Lower leg skin (tissue), 4 donors: ENCODE data around the gene SDR9C7. TPM values are rescaled to one million over a fixed set of nuclear protein-coding genes. Genes with fewer than 3 reads are reported as not detected.
"Not testable (repeated sequence)": the region's sequence is repeated elsewhere in the genome, so short reads cannot be mapped to it uniquely, and the experiment has no call there.

Source experiments
- DNase-seq, 2 donors: peaks; one replicate each; pipeline ENCODE4 v3.0.0-alpha.2; 2019; ENCODE audit warnings: low spot score in 2 of 2
- H3K4me3 ChIP-seq: fragments of 200-600 bp; sonication (generic); 2 replicates; pipeline ENCODE4 v1.5.1; 2017; ENCODE audit warnings: mild to moderate bottlenecking, low read depth; ENCODE audit not compliant: poor library complexity, severe bottlenecking
- POLR2A ChIP-seq, 2 donors: fragments of 450-650 bp; IDR thresholded peaks; one replicate each; pipeline ENCODE4 v1.6.1; 2016 to 2017; ENCODE audit warnings: antibody characterized with exemption in 2 of 2, mild to moderate bottlenecking in 1 of 2, moderate library complexity in 1 of 2
- WGBS, 2 donors: methylation state at CpG; one replicate each; pipeline ENCODE4 v1.1.5; 2018; 5-methylcytosine and 5-hydroxymethylcytosine counted together
- intact Hi-C: fragments of 100-400 bp; cut with DNase I; formaldehyde crosslinking; loops from one replicate; pipeline ENCODE4 v1.15.0; 2023; ENCODE audit warnings: low total_unique reads
- total RNA-seq, 4 donors: library from RNA; depleted of rRNA; stranded (reverse); fragments of >200 nt; gene quantifications; one replicate each; pipeline ENCODE4 v1.1.0, GENCODE V29; 2016
- TF ChIP-seq, protein P1 (sequence below), 3 donors: fragments of 450-650 bp; IDR thresholded peaks; one replicate each; pipeline ENCODE4 v1.5.1; 2016; ENCODE audit warnings: antibody characterized with exemption in 3 of 3, mild to moderate bottlenecking in 3 of 3, moderate library complexity in 2 of 3

SDR9C7 gene
- total RNA-seq, 4 donors from 2014 or later: 71.0 to 161 (median 105) TPM

DNA sequence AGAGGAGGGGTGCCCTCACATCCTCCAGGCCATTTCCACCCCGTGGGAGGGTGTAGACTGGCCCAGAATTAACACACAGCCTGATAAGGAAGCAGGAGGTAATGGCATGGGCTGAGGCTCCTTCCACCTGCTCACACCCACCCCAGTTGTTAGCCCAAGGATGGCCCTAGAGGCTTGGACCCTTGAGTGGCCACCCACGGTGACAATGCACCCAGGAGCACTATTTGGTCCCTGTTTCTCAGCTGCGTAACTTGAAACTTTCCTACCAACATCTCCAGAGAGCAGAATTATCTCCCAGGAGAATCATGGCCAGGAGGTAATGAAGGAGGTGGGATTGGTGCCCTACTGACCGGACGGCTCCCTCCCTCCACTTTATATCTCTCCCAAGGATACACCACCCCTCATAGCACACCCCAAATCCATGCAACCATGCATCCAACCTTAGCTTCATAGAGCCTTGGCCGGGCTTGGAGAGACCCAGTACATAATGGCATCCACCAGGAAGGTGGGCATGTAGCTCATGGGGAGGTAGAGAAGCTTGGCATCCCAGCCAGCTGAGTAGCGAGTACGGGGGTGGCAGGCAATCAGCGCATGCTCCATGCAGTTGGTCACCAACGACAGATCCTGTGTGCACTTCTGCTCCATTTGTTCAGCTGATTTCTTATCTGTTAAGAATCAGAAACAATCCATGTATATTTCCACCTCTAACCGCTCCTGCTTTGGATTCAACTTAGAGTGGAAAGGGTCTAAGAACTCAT lies 17.6 kb upstream of the SDR9C7 start:
- no peak for TF ChIP-seq POLR2A (IDR thresholded peaks at IDR 0.05)
- TF ChIP-seq, protein P1, sequence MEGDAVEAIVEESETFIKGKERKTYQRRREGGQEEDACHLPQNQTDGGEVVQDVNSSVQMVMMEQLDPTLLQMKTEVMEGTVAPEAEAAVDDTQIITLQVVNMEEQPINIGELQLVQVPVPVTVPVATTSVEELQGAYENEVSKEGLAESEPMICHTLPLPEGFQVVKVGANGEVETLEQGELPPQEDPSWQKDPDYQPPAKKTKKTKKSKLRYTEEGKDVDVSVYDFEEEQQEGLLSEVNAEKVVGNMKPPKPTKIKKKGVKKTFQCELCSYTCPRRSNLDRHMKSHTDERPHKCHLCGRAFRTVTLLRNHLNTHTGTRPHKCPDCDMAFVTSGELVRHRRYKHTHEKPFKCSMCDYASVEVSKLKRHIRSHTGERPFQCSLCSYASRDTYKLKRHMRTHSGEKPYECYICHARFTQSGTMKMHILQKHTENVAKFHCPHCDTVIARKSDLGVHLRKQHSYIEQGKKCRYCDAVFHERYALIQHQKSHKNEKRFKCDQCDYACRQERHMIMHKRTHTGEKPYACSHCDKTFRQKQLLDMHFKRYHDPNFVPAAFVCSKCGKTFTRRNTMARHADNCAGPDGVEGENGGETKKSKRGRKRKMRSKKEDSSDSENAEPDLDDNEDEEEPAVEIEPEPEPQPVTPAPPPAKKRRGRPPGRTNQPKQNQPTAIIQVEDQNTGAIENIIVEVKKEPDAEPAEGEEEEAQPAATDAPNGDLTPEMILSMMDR (IDR thresholded peaks at IDR 0.05): no peak
- 89 to 91% methylated on average over 11 of the region's 11 CpGs for WGBS, 2 donors
- intact Hi-C loops: no loop called here
- no peak for DNase-seq
- no peak overlapping the region for H3K4me3 ChIP-seq

DNA sequence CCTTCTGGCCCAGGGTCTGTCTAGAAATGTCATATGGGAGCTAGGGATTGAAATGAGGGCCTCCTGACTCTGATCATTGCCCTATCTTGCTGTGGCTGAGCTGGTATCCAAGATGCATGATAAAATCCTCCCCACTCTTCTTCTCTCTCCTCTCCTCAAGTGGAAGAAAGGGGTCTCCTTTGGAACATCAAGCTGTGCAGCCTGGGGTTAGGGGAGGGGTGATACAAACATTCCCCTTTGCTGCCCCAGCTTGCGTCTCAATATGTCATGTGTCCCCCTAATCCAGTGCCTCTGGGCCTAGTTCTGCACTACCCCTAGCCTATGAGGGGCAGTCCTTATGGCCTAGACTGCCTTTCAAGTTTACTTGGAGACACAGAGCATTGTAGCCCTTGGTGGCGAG lies 14.7 kb upstream of the SDR9C7 start:
- no peak for DNase-seq
- TF ChIP-seq, protein P1 (IDR thresholded peaks at IDR 0.05): no peak
- TF ChIP-seq POLR2A (IDR thresholded peaks at IDR 0.05): no peak
- H3K4me3 ChIP-seq: no peak overlapping the region
- 96 to 100% methylated on average over 2 of the region's 2 CpGs for WGBS, 2 donors
- intact Hi-C loops: no loop called here

DNA sequence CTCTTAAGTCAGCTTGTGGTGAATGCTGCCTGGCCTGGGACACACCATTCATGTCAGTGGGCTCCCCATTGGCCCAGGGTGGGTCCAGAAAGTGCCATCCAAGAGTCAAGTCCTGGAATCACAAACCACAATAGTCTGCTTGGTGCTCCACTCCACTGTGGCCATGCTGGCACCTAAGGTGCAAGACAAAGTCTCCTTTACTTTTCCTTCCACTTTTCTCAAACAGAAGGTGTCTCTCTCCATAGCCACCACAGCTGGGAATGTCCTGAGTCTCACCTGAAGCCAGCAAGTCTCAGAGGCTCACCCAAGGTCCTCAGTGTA lies 14.2 kb upstream of the SDR9C7 start:
- TF ChIP-seq, protein P1 (IDR thresholded peaks at IDR 0.05): no peak
- no peak for TF ChIP-seq POLR2A (IDR thresholded peaks at IDR 0.05)
- DNase-seq: peak in 1 of 2 donors; percentile 4
- no peak overlapping the region for H3K4me3 ChIP-seq
- intact Hi-C loops: no loop called here

DNA sequence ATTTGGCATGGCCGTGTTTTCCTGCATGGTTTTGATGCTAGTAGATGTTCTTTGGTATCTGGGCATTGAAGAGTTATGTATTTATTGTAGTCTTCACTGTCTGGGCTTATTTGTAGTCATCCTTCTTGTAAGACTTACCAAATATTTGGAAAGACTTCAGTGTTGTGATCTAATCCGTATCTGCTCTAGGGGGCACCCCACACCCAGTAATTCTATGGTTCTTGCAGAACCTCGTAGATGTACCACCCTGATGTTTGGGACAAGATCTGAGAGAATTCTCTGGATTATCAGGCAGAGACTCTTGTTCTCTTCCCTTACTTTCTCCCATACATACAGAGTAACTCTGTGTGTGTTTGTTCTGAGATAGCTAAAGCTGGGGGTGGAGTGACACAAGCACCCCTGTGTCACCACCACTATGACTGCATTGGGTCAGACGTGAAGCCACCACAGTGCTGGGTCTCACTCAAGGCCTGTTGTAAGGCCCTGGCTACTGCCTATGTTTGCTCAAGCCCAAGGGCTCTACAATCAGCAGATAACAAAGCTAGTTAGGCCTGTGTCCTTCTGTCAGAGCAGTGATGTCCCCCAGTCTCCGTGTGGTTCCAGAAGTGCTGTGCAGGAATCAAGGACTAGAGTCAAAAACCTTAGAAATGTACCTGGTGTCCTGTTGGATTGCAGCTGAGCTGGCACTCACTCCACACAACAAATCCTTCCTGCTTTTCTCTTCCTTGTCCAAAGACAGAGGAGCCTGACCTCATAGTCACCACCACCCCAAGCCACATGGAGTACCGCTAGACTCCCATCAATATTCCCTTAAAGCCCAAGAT lies 13.6 kb upstream of the SDR9C7 start:
- WGBS, 2 donors: 85 to 87% methylated on average over 6 of the region's 6 CpGs
- no peak for DNase-seq
- H3K4me3 ChIP-seq: no peak overlapping the region
- TF ChIP-seq POLR2A (IDR thresholded peaks at IDR 0.05): no peak
- TF ChIP-seq, protein P1 (IDR thresholded peaks at IDR 0.05): no peak
- intact Hi-C loops: no loop called here

DNA sequence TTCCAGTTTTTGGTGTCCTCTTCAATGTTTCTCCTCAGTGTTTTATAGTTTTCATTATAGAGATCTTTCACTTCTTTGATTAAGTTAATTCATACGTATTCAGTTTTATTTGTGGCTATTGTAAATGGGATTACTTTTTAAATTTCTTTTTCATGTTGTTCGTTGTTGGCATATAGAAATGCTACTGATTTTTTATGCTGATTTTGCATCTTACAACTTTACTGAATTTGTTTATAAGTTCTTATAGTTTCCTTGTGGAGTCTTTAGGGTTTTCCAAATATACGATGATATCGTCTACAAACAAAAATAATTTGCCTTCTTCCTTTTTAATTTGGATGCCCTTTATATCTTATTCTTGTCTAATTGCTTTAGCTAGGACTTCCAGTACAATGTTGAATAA lies 9.7 kb upstream of the SDR9C7 start:
- no peak for DNase-seq
- no peak overlapping the region for H3K4me3 ChIP-seq
- no peak for TF ChIP-seq POLR2A (IDR thresholded peaks at IDR 0.05)
- TF ChIP-seq, protein P1 (IDR thresholded peaks at IDR 0.05): no peak
- intact Hi-C loops: no loop called here
- WGBS, 2 donors: 95% methylated on average over 4 of the region's 4 CpGs

DNA sequence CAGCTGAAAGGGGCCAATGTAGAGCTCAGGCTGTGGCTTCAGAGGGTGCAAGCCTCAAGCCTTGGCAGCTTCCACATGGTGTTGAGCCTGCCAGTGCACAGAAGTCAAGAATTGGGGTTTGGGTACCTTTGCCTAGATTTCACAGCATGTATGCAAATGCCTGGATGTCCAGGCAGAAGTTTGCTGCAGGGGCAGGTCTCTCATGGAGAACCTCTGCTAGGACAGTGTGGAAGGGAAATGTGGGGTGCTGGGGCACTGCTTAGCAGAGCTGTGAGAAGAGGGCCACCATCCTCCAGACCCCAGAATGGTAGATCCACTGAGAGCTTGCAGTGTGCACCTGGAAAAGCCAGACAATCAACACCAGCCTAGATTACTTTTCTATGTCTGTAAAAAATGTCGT lies 9.2 kb upstream of the SDR9C7 start:
- H3K4me3 ChIP-seq, DNase-seq, intact Hi-C loops: not testable (repeated sequence)
- WGBS, 2 donors: 88 to 91% methylated on average over 1 of the region's 1 CpG
